ENCODE data around the gene GABRE. TPM values are rescaled to one million over a fixed set of nuclear protein-coding genes. Genes with fewer than 3 reads are reported as not detected.

GABRE gene
- polyA plus RNA-seq, 2 of the 4 experiments (the other 2 are of a cell fraction), result 60.7 to 92.4 TPM

DNA sequence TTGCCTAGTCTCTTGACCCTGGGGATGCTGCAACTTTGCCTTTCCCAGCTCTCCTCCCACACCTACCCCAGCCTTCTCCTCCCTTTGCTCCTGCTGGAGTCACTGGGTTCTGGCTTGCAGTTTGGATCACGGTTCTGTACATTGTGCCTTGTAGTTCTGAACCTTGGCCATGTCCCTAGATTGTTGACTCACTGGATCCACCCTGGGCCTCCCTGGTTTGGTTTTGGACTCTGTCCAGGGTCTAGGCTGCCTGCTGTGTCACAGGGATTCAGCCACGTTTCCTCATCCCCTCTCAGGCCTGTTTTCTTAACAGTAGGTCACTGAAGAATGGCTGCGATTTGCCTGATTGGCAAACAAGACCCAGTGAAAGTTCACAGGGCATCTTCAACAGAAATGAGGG lies 11.5 kb upstream of the GABRE start:
- no peak overlapping the region for H3K4me3 ChIP-seq
- peak; percentile 44 to 47; a peak in 5 of 6 replicates for ATAC-seq
- H3K4me1 ChIP-seq, result peaks cover 61% of the 10 kb centered on the region
- WGBS (ENCODE audit: missing lambda C conversion rate), result 10% methylated on average over 2 of the region's 3 CpGs
- DNase-seq (ENCODE audit: low read depth in 1 of 2, low spot score in 1 of 2), result peak in 1 of 2 experiments; percentile 43
- ChIA-PET POLR2A (no interaction called here), CTCF (interaction anchor here (0.8 to 1.8 kb wide), 3 partner anchors 9 to 233 kb away, joined by 3 to 4 read pairs (median 3); no protein-coding TSS in a partner anchor)
- TF ChIP-seq MAFK (IDR thresholded peaks at IDR 0.05; ENCODE audit: partially characterized antibody) (peak; percentile 9), ZFP36 (IDR thresholded peaks at IDR 0.05; ENCODE audit: borderline replicate concordance, partially characterized antibody) (no peak), EHMT2 (IDR thresholded peaks at IDR 0.05; ENCODE audit: low read depth) (no peak), RAD21 (conservative IDR thresholded peaks at IDR 0.05 in 1 of 2, IDR thresholded peaks at IDR 0.05 in 1 of 2) (no peak), EHF (CRISPR knock-in tag; IDR thresholded peaks at IDR 0.05) (no peak), JUNB (IDR thresholded peaks at IDR 0.05) (no peak), ZSCAN20 (CRISPR knock-in tag; IDR thresholded peaks at IDR 0.05) (no peak), SMC3 (IDR thresholded peaks at IDR 0.05) (no peak), FOSL2 (IDR thresholded peaks at IDR 0.05) (no peak), FOSL2 (CRISPR knock-in tag; IDR thresholded peaks at IDR 0.05) (0 out of 2 replicates have a peak, but pooled peaks have one; percentile 11), TP53 (CRISPR knock-in tag; IDR thresholded peaks at IDR 0.05) (no peak), SREBF2 (IDR thresholded peaks at IDR 0.05) (no peak), CHD2 (IDR thresholded peaks at IDR 0.05; ENCODE audit: low read length, partially characterized antibody) (no peak), HEYL (CRISPR knock-in tag; IDR thresholded peaks at IDR 0.05) (no peak)
- peak overlapping the region; percentile 79 for H3K4me2 ChIP-seq
- H3K27ac ChIP-seq, result peak overlapping the region; percentile 82 to 87
- no peak for FAIRE-seq
- H3K9me3 ChIP-seq, result no peaks in the 10 kb centered on the region

DNA sequence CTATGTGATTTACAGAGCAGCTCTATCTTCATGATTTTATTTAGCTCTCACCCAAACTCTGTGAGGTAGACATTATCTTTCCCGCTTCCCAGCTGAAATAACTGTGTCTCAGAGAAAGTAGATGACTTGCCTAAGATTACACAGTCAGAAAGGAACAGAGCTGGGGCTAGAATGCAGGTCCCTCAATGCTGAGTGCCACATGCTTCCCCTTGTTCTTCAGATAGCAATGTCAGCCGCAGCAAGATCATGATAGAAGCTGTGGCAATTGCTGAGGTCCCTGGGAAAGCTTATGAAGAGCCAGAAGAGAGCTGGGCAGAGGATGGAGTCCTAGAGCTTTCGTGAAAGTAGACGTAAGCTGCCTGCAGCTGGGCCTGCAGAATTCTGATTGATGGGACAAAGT lies 11.1 kb upstream of the GABRE start:
- peak overlapping the region; percentile 79 for H3K4me2 ChIP-seq
- no peak for ATAC-seq

DNA sequence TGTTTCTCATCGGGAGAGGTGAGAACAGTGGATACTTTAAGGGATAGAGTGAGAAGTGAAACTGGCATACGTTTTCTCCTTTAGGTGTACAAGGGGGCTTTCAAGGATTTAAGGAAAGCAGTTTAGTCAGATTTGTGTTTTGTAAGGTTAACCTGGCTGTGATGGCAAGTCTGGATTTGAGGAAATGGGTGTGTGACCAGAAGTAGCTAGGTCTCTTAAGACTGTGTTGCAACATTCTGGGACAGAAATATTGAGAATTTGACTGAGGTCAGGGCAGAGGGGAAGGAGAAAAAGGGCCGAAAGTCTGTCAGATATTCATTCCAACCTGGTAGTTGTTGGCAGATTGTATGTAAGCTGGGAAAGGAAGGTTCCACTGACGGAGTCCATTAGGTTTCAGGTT lies 10.4 kb upstream of the GABRE start:
- Histone ChIP-seq H3K27ac (peak overlapping the region; percentile 82 to 87), H3K9me3 (no peaks in the 10 kb centered on the region), H3K4me2 (peak overlapping the region; percentile 79), H3K4me3 (peak overlapping the region; percentile 17; the same call in 1 of the 3 replicates), H3K4me1 (peaks cover 68% of the 10 kb centered on the region)
- 33% methylated on average over 4 of the region's 4 CpGs for WGBS (ENCODE audit: missing lambda C conversion rate)
- POLR2A ChIA-PET, result interaction anchor here (0.9 kb wide), 1 partner anchor 11 kb away, joined by 3 read pairs; no protein-coding TSS in a partner anchor
- no peak for DNase-seq (ENCODE audit: low read depth in 1 of 2, low spot score in 1 of 2)
- no peak for FAIRE-seq
- CTCF ChIA-PET, result interaction anchor here (0.6 to 1.3 kb wide), 4 partner anchors 31 to 358 kb away, joined by 3 to 6 read pairs (median 3); no protein-coding TSS in a partner anchor
- no peak for TF ChIP-seq HOXB13 (CRISPR knock-in tag; IDR thresholded peaks at IDR 0.05; ENCODE audit: low read depth)
- TF ChIP-seq CEBPB (IDR thresholded peaks at IDR 0.05), result peak in 1 of 2 experiments; percentile 45; a peak in 1 of 4 replicates
- no peak for TF ChIP-seq HOXA7 (CRISPR knock-in tag; IDR thresholded peaks at IDR 0.05)
- ATAC-seq, result no peak; a peak in 1 of 6 replicates

More for the DNA sequence above, 11.1 kb upstream of the GABRE start:
- no peak overlapping the region for H3K4me3 ChIP-seq
- DNase-seq (ENCODE audit: low read depth in 1 of 2, low spot score in 1 of 2), result no peak
- CTCF ChIA-PET, result interaction anchor here (0.8 to 1.5 kb wide), 3 partner anchors 8 to 232 kb away, joined by 3 to 6 read pairs (median 3); no protein-coding TSS in a partner anchor
- TF ChIP-seq, protein P1, sequence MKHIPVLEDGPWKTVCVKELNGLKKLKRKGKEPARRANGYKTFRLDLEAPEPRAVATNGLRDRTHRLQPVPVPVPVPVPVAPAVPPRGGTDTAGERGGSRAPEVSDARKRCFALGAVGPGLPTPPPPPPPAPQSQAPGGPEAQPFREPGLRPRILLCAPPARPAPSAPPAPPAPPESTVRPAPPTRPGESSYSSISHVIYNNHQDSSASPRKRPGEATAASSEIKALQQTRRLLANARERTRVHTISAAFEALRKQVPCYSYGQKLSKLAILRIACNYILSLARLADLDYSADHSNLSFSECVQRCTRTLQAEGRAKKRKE (CRISPR knock-in tag; IDR thresholded peaks at IDR 0.05; ENCODE audit: low read depth), result no peak
- TF ChIP-seq MAFK (IDR thresholded peaks at IDR 0.05; ENCODE audit: partially characterized antibody) (no peak), ZFP36 (IDR thresholded peaks at IDR 0.05; ENCODE audit: borderline replicate concordance, partially characterized antibody) (no peak), NFE2L2 (conservative IDR thresholded peaks at IDR 0.05; ENCODE audit: low read length) (no peak), HEYL (CRISPR knock-in tag; IDR thresholded peaks at IDR 0.05) (no peak), RNF2 (IDR thresholded peaks at IDR 0.05; ENCODE audit: borderline replicate concordance, low read depth) (no peak), CBX8 (IDR thresholded peaks at IDR 0.05) (no peak), ZC3H11A (IDR thresholded peaks at IDR 0.05) (no peak), ZSCAN20 (CRISPR knock-in tag; IDR thresholded peaks at IDR 0.05) (no peak)
- TF ChIP-seq, protein P2, sequence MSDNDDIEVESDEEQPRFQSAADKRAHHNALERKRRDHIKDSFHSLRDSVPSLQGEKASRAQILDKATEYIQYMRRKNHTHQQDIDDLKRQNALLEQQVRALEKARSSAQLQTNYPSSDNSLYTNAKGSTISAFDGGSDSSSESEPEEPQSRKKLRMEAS (IDR thresholded peaks at IDR 0.05), result no peak
- 77% methylated on average over 4 of the region's 4 CpGs for WGBS (ENCODE audit: missing lambda C conversion rate)
- H3K27ac ChIP-seq, result peak overlapping the region; percentile 82 to 87
- POLR2A ChIA-PET, result no interaction called here
- FAIRE-seq, result no peak
- H3K9me3 ChIP-seq, result no peaks in the 10 kb centered on the region
- H3K4me1 ChIP-seq, result peaks cover 65% of the 10 kb centered on the region
